HG02852 (cell line): ENCODE data around the gene MLF2.
"Not testable (repeated sequence)": the region's sequence is repeated elsewhere in the genome, so short reads cannot be mapped to it uniquely, and the experiment has no call there.

ENCODE experiments used
- ATAC-seq: cut with Tn5 transposase; IDR thresholded peaks from one replicate; pipeline ENCODE4 v1.9.1; 2021; ENCODE audit warnings: mild to moderate bottlenecking, moderate library complexity; ENCODE audit not compliant: unreplicated experiment

MLF2 gene

DNA sequence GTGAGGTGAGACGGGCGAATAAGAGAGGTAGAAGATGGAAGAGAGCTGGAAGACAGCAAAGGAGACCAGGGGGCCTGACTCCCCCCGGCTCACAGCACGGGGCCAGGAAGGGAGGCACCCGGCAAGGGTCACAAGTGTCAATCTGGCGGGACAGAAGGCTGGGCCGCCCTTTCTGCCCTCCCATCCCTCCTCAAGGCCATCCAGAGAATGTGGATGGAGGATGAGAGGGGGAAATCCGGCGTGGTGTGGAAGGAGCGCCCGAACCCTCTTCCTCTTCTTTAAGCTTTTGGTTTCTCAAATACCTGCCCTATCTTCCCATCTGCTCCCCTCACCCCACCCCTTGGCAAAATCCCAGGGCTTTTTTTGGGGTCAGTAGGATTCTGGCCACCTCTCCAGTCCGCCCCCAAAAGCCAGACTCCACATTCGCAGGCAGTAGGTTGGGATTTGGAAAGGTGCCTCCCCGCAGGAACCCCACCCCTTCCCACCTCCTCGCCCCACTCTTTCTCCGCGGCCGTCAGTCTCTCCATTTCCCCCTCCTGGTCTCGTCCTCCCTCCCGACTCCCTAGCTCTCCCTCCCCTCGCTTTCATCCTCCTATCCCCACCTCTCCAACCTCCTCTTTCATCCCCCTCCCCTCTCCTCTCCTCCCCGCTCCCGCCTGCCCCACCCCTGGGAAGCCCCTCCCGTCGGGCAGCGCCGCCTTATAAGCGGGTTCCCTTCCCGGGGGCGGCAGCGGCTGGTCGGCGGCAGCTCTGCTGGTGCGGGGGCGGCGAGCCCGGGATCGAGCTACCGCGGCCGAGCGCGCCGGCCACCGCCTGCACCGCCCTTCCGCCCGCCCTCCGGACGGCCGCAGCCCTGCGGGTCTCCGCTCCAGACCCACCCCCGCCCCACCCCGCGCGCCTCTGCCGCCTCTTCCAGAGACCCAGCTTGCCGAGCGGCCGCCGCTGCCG is 13.0 kb upstream of the MLF2 start, which contains the start of gene PTMS:
Gene PTMS, plus strand, starts transcription at position 730 of the 948 bp plus-strand sequence. CDS start 343 bp downstream, outside the sequence.
- ATAC-seq, result no peak

DNA sequence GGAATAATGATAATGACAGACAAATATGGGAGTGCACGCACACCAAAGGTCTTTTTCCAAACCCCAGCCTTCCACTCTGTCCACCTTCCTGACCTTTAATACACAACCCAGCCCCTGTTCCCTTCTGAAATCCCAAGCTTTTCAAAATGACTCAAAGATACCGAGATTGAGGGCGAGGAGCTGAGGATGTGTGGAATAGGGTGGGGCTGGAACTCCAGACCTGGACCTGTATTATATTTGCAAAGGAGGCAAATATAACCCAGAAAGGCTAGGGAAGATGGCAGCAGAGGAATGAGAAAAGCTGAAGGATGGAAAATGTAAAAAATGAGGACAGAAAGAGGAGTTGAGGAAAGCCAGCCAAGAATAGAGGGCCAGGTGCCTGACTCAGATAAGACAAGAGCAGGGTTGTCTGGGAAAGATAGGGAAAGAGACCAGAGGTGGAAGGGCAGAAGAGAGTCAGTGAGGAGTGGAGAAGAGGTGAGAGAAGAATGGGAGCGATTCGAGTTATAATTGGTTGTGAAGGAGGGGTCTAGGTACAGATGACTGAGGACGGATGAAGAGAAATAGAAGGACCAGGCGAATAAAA is 12.2 kb upstream of the MLF2 start:
- no peak for ATAC-seq

DNA sequence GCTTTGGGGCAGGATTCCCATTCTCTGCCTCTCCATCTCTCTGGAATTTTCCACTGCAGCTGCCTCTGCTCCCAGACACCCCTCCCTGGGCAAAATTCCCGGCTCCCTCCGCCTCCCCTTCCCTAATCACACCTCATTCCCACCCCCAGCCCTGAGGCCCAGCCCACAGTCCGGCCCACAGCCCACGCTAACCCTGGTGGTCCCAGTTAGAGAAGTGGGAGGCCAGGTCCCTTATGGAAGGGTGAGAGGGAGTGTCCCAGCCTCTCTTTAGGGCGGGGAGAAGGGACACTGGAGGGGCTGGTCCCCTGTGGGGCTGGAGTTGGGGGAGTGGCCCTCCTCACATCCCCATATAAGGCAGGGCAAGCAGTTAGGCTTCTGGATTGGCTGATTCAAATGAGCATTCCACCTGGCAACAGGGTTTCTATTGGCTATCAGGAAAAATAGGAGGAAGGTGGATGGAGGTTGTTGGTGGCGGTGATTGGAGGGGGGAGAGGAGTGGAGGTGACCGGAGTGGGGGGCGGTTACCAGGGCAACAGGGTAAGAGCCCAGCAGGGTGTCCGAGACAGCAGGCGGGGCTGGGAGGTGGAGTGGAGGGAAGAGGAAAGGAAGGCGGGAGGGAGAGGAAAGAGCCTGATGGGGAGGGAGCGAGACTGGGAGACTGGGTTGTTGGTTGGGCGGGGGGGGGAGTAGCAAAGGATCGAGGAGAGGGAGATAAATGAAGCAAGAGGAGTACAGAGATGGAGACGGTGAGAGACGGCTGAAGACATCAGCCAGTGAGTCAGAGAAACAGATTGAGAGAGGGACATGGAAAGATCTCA is 11.3 kb upstream of the MLF2 start:
- ATAC-seq, result peak; percentile 77

DNA sequence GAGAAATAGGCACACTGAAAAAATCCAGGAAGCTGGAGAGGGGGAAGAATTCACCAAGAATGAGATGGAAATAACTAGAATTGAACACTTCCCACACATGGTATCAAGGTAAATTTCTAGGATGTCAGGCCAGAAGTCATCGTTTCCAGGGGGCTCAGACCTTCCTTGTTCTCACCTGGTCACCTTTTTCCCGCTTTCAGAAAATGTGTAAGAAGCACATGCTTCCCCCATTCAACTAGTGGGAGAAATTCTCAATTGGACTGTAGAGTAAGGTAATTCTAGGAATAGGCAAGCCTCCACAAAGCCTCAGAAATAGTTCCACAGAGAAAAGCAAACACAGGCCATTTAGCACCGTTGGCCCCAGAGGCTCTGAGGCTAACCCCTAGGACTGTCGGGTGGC is 10.4 kb upstream of the MLF2 start:
- no peak for ATAC-seq

GRCh38 chr12:6759741-6760140 is 6.8 kb upstream of the MLF2 start:
- no peak for ATAC-seq

GRCh38 chr12:6758506-6759095 is 5.7 kb upstream of the MLF2 start:
- no peak for ATAC-seq

DNA sequence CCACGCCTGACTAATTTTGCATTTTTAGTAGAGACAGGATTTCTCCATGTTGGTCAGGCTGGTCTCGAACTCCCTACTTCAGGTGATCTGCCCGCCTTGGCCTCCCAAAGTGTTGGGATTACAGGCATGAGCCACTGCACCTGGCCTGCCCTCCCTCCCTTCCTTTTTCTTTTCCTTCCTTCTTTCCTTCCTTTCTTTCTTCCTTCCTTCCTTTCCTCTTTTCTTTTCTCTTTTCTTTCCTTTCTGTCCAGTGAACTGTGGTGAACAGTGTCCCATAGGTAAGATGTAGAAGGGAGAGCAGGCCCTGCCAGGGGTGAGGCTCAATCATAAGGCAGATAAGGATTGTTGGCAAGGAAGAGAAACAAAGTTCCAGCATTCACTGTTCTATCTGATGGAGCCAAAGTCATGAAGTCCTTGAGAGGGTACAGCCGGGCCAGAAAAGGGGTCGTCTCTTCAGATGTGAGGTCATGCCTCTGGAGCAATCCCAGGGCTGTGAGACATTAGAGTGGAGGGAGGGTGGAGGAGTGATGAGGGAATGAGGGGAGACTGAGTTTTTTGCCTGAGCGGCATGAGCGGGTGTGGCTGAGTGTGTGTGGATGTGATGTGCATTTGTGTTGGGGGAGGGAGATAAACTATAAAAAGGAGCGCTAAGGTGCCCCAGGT is 4.2 kb upstream of the MLF2 start:
- no peak for ATAC-seq

GRCh38 chr12:6754411-6754810 is 1.5 kb upstream of the MLF2 start:
- no peak for ATAC-seq

GRCh38 chr12:6753772-6754356 is 923 bp upstream of the MLF2 start:
- no peak for ATAC-seq

DNA sequence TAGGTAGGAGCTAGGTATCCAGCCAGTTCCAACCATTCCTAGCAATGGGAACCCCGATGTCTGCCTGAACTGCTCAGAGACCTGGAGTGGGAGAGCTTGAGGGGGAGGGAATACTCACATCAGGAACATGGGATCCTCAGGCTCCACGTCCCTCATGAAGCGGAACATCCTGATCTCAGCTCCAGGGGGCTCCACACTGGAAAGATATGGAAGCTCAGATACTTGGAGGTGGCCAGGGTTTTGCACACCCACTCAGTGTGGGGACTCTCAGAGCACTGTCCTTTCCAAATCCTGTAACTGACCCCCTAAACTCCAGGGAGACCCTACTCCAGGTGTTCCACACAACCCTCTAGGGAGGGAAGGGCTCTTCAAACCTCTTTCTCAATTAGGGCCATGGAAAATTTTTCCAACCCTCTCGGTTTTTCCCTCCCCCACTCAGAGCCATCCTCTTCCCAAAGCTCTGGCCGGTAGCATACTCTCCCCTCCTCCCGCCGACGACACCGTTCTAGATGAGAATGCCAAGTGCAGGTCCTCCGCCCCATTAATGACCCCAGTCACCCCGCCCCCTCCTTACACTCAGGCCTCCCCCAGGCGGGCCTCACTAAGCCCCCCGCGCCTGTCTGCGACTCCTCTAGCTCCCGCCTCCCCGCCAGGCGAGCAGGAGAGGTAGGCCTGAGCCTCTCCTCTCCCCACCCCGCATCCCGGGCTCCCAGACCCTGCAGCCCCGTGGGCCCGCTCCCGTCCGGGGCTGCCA is 597 bp downstream of the MLF2 start:
- ATAC-seq, result no peak

- no peak for ATAC-seq
These were observed 1.2 kb downstream of the MLF2 start for GRCh38 chr12:6751767-6752166.

DNA sequence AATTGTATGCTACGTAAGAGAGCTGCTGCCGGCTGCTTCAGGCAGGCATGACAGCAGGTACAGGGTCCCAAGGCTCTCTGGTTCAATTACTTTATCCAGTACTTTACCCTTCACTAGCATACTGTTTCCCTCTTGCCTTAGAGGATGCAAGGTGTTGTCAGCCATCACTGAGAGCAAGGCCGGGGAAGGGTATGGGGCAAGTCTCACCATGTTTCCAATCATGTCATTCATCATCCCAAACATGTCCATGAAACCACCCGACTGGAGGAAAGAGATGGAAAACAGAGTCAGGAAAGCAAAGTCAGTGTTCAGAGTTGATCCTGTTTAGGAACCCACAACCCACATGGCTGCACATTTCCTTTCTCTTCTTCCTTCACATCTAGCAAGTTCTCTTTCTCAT is 2.4 kb downstream of the MLF2 start:
- no peak for ATAC-seq

GRCh38 chr12:6748761-6749160 is 4.2 kb downstream of the MLF2 start:
- no peak for ATAC-seq

- ATAC-seq, result no peak
These were observed 5.7 kb downstream of the MLF2 start for GRCh38 chr12:6747216-6747615.

DNA sequence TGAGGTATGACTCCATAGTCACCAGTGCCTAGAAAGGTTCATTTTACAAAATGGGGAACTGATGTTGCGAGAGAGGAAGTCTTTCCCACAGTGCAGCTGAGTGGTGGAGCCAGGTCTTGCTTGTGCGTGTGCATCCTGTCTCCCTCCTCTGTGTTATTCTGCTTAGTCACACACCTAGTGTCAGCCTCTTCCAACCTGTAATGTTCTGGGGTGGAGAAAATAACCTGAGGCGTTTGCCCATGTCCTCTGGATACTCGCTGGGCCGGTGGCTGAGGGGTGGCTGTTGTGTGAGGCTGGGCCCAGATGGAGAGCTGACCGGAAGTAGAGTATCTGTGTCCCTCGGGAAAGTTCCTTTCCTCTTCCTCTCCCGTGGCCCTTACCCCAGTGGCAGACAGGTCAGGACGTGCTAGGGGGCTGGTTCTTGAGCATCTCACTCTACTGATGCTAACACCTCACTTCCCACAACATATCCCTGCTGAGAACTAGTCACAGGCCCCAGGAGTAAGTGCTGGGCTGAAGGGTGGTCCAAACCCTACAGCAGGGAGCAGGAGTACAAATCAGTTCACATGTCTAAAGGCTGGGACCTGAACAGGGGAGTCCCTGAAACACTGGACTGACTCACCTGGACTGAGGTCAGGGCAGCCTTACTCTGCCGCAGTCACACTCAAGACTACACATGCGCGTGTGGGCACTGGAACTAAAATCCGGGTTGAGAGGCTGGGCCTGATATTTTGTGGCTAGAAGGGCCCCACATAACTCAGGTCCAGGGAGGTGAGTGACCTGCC is 7.0 kb downstream of the MLF2 start:
- no peak for ATAC-seq

DNA sequence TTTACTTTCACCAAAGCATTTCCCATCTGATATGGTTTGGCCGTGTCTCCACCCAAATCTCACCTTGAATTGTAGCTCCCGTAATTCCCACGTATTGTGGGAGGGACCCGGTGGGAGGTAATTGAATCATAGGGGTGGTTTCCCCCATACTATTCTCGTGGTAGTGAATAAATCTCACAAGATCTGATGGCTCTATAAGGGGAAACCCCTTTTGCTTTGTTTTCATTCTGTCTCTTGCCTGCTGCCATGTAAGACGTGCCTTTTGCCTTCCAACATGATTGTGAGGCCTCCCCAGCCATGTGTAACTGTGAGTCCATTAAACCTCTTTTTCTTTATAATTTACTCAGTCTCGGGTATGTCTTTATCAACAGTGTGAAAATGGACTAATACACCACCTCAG is 9.6 kb downstream of the MLF2 start:
- ATAC-seq, result not testable (repeated sequence)

GRCh38 chr12:6742834-6743233 is 10.1 kb downstream of the MLF2 start:
- ATAC-seq, result no peak

GRCh38 chr12:6742080-6742479 is 10.9 kb downstream of the MLF2 start:
- ATAC-seq, result not testable (repeated sequence)

- ATAC-seq, result no peak
These were observed 16.2 kb downstream of the MLF2 start for GRCh38 chr12:6736754-6737153.
